ENCODE data around the gene KIAA1614. TPM values are rescaled to one million over a fixed set of nuclear protein-coding genes. Genes with fewer than 3 reads are reported as not detected.

The KIAA1614 gene
- total and polyA plus RNA-seq, 5 donors from 2014 or later: 0.02 to 0.20 (median 0.05) TPM; not detected in 2

DNA sequence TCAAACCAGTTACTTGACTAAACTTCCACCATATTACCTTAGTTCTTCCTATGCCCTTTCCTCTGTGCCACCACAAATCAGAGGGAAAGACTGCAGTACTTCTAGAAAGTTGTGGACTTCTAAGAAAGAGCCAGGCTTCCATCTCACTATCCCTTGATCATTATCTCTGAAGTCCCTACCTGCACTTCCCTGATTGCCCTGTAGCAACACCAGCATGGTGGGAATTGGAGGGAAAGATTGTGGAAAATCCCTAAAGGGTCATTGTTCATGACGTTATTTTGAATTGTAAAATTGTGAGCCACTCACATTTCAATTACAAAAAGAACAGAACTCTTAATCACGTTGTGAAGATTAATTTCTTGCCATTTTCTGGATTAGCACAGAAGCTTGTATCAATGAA, 23.4 kb upstream of the KIAA1614 start:
- Mint-ChIP-seq H3K27ac (no peak overlapping the region), H3K9me3 (no peaks in the 10 kb centered on the region), H3K27me3 (no peaks in the 10 kb centered on the region), H3K36me3 (peaks cover 11% of the 10 kb centered on the region), H3K4me1 (peaks cover 0 to 11% (median 3%) of the 10 kb centered on the region in 4 donors), H3K4me3 (no peak overlapping the region)
- H3K4me1 ChIP-seq (ENCODE audit: control insufficient read depth, insufficient read depth, low read length, poor library complexity, severe bottlenecking): no peaks in the 10 kb centered on the region
- H3K36me3 ChIP-seq (ENCODE audit: control insufficient read depth, insufficient read depth, low read length): peaks cover 9% of the 10 kb centered on the region
- H3K27ac ChIP-seq (ENCODE audit: insufficient read depth, low read length, poor library complexity, severe bottlenecking): no peak overlapping the region
- DNase-seq (no peak), ATAC-seq (ENCODE audit: low read depth in 2 of 2) (no peak)
- H3K4me3 ChIP-seq (ENCODE audit: low read depth, low read length): no peak overlapping the region
- no peaks in the 10 kb centered on the region for H3K9me3 ChIP-seq (ENCODE audit: control insufficient read depth in 2 of 2, low read length in 2 of 2)
- H3K27me3 ChIP-seq (ENCODE audit: control insufficient read depth, insufficient read depth, low read length): no peaks in the 10 kb centered on the region

DNA sequence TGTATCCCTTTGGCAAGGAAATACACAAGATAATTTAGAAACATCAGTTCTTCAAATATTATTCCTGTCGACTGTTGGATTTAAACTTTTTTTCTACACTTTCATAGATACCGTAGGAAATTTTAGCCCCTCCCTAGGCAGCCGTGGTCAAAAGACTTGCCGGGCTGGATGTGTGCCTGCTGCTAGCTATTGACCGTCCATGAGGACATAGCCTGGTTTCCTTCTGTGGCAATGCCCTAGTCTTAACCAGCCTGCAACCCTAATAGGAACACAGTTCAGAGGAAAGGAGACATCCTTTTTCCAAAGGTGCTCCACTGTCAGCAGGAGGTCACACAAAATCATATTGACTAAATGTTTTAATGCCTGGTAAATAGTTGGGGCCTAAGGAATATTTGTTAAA, 20.4 kb upstream of the KIAA1614 start:
- H3K36me3 Mint-ChIP-seq: no peaks in the 10 kb centered on the region
- no peaks in the 10 kb centered on the region for H3K36me3 ChIP-seq (ENCODE audit: control insufficient read depth, insufficient read depth, low read length)
- DNase-seq: no peak
- no peak overlapping the region for H3K27ac ChIP-seq (ENCODE audit: insufficient read depth, low read length, poor library complexity, severe bottlenecking)
- H3K4me3 ChIP-seq (ENCODE audit: low read depth, low read length): no peak overlapping the region
- H3K4me1 ChIP-seq (ENCODE audit: control insufficient read depth, insufficient read depth, low read length, poor library complexity, severe bottlenecking): no peaks in the 10 kb centered on the region
- ATAC-seq (ENCODE audit: low read depth in 2 of 2): no peak
- H3K9me3 Mint-ChIP-seq: no peaks in the 10 kb centered on the region
- H3K27me3 Mint-ChIP-seq: no peaks in the 10 kb centered on the region
- H3K27ac Mint-ChIP-seq: peak overlapping the region in 1 of 3 donors; percentile 9
- peaks cover 0 to 11% (median 3%) of the 10 kb centered on the region in 4 donors for H3K4me1 Mint-ChIP-seq
- no peaks in the 10 kb centered on the region for H3K9me3 ChIP-seq (ENCODE audit: control insufficient read depth in 2 of 2, low read length in 2 of 2)
- H3K4me3 Mint-ChIP-seq: no peak overlapping the region
- H3K27me3 ChIP-seq (ENCODE audit: control insufficient read depth, insufficient read depth, low read length): no peaks in the 10 kb centered on the region

DNA sequence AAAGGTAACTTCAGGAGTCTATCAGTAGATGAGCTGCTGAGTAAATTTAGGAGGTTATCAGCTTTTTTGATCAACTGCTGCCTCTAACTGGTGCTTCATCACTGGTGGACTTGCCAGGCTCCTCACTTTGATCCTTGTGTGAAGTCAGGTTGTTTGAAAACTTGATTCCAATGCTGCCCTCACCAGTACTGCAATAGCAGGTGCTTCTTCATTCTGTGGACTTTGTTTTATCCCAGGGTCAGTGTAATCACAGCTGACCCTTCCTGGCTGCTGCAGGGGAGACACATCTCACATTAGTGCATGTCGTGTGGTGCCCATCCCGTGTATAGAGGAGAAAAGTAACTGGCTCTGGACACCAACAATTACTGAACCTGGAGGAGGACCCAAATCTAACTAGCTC, 20.0 kb upstream of the KIAA1614 start:
- Mint-ChIP-seq H3K4me1 (peaks cover 0 to 11% (median 3%) of the 10 kb centered on the region in 4 donors), H3K36me3 (no peaks in the 10 kb centered on the region), H3K4me3 (no peak overlapping the region), H3K9me3 (no peaks in the 10 kb centered on the region), H3K27me3 (no peaks in the 10 kb centered on the region), H3K27ac (peak overlapping the region in 2 of 3 donors; percentile 9 to 24)
- H3K36me3 ChIP-seq (ENCODE audit: control insufficient read depth, insufficient read depth, low read length): no peaks in the 10 kb centered on the region
- no peak for ATAC-seq (ENCODE audit: low read depth in 2 of 2)
- H3K9me3 ChIP-seq (ENCODE audit: control insufficient read depth in 2 of 2, low read length in 2 of 2): no peaks in the 10 kb centered on the region
- H3K4me3 ChIP-seq (ENCODE audit: low read depth, low read length): no peak overlapping the region
- no peaks in the 10 kb centered on the region for H3K4me1 ChIP-seq (ENCODE audit: control insufficient read depth, insufficient read depth, low read length, poor library complexity, severe bottlenecking)
- DNase-seq: no peak
- no peaks in the 10 kb centered on the region for H3K27me3 ChIP-seq (ENCODE audit: control insufficient read depth, insufficient read depth, low read length)
- H3K27ac ChIP-seq (ENCODE audit: insufficient read depth, low read length, poor library complexity, severe bottlenecking): no peak overlapping the region

DNA sequence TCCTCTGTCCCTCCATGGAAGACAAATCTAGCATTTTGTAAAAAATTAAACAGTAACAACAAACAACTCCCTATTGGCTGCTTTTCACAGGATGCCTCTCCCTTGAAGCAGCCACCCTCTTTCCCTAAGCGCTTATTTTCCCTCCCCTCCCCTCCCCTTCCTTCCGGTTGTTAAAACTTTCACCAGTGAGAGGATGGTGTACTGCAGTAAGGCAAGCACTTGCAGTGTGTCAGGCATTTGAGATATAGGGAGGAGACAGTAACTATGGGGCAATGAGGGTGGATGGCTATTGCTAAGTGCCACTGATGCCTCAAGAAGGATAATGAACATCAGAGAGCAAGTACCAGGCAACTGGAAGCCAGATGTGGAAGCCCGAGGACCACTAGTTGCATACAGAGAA, 19.1 kb upstream of the KIAA1614 start:
- no peaks in the 10 kb centered on the region for H3K9me3 Mint-ChIP-seq
- H3K27ac Mint-ChIP-seq: peak overlapping the region in 1 of 3 donors; percentile 82
- H3K4me3 Mint-ChIP-seq: no peak overlapping the region
- H3K36me3 Mint-ChIP-seq: no peaks in the 10 kb centered on the region
- Histone ChIP-seq H3K27me3 (ENCODE audit: control insufficient read depth, insufficient read depth, low read length) (no peaks in the 10 kb centered on the region), H3K4me3 (ENCODE audit: low read depth, low read length) (no peak overlapping the region), H3K4me1 (ENCODE audit: control insufficient read depth, insufficient read depth, low read length, poor library complexity, severe bottlenecking) (no peaks in the 10 kb centered on the region), H3K27ac (ENCODE audit: insufficient read depth, low read length, poor library complexity, severe bottlenecking) (no peak overlapping the region), H3K9me3 (ENCODE audit: control insufficient read depth in 2 of 2, low read length in 2 of 2) (no peaks in the 10 kb centered on the region), H3K36me3 (ENCODE audit: control insufficient read depth, insufficient read depth, low read length) (no peaks in the 10 kb centered on the region)
- ATAC-seq (ENCODE audit: low read depth in 2 of 2) (no peak), DNase-seq (peak in 1 of 3 donors; percentile 28)
- H3K4me1 Mint-ChIP-seq: peaks cover 0 to 11% (median 3%) of the 10 kb centered on the region in 4 donors
- no peaks in the 10 kb centered on the region for H3K27me3 Mint-ChIP-seq

DNA sequence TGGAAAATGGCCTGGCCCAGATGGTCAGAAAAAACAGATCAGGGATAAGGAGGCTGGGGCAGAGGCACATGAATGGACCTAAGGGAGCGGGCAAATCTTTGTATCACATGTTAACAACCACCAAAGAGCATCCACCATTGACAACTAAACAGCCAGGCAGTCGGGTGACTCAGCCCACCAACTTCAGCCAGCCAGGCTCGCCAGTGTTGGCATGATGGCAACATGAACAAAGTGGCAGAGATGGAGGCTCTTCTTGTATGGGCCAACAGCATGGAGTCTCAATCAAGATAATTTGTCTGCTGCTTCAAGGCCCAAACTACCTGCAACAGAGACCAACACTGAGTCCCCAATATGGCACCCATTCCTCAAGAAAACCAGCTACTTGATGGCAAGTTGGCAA, 16.5 kb upstream of the KIAA1614 start:
- no peaks in the 10 kb centered on the region for H3K27me3 ChIP-seq (ENCODE audit: control insufficient read depth, insufficient read depth, low read length)
- Mint-ChIP-seq H3K4me3 (no peak overlapping the region), H3K4me1 (peaks cover 0 to 11% (median 3%) of the 10 kb centered on the region in 4 donors), H3K9me3 (peaks cover 0 to 3% (median 0%) of the 10 kb centered on the region in 7 donors), H3K36me3 (no peaks in the 10 kb centered on the region), H3K27me3 (peaks cover 1% of the 10 kb centered on the region), H3K27ac (no peak overlapping the region)
- H3K36me3 ChIP-seq (ENCODE audit: control insufficient read depth, insufficient read depth, low read length): no peaks in the 10 kb centered on the region
- H3K4me1 ChIP-seq (ENCODE audit: control insufficient read depth, insufficient read depth, low read length, poor library complexity, severe bottlenecking): no peaks in the 10 kb centered on the region
- H3K4me3 ChIP-seq (ENCODE audit: low read depth, low read length): no peak overlapping the region
- H3K27ac ChIP-seq (ENCODE audit: insufficient read depth, low read length, poor library complexity, severe bottlenecking): no peak overlapping the region
- H3K9me3 ChIP-seq (ENCODE audit: control insufficient read depth in 2 of 2, low read length in 2 of 2): no peaks in the 10 kb centered on the region
- DNase-seq (no peak), ATAC-seq (ENCODE audit: low read depth in 2 of 2) (no peak)

DNA sequence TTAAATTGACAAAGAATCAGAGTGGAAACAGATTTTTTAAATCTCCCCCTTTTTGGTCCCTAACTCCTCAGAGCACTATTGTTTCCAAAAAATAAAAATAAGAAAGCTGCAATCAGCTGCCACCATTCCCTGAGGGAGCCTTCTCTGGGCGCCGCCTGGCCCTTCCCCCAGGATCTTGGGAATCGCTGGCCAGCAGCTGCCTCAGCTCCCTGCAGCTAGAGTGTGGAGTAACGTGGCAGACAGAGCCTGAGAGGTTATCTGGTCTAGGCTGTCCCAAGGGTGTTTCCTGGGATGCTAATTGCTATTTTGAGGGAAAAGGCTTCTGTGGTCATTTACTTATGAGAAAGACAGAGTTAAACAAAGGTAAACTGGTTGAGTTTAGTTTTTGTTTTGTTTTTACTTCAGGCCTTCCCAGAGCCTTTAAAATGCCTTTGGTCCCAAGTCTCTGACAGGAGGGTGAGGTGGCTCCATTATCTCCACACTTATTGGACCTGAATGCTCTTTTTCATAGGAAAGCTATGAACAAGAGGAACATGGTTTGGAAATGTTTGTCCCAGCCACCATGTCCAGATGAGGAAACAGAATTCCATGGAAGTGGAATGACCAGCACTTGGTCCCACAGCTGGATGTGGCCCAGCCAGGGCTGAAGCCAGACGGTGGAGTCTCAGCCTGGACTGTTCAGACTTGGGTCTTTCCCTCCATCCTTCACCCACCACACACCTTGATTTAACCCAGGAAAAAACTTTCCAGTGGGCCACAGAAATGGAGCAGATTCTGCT, 14.1 kb upstream of the KIAA1614 start:
- ATAC-seq (ENCODE audit: low read depth in 2 of 2) (no peak), DNase-seq (no peak)
- Mint-ChIP-seq H3K4me3 (no peak overlapping the region), H3K36me3 (no peaks in the 10 kb centered on the region), H3K9me3 (peaks cover 0 to 5% (median 0%) of the 10 kb centered on the region in 7 donors), H3K4me1 (peaks cover 0 to 6% (median 2%) of the 10 kb centered on the region in 4 donors), H3K27ac (no peak overlapping the region), H3K27me3 (peaks cover 8% of the 10 kb centered on the region)
- Histone ChIP-seq H3K4me3 (ENCODE audit: low read depth, low read length) (no peak overlapping the region), H3K9me3 (ENCODE audit: control insufficient read depth in 2 of 2, low read length in 2 of 2) (no peaks in the 10 kb centered on the region), H3K27ac (ENCODE audit: insufficient read depth, low read length, poor library complexity, severe bottlenecking) (no peak overlapping the region), H3K27me3 (ENCODE audit: control insufficient read depth, insufficient read depth, low read length) (no peaks in the 10 kb centered on the region), H3K4me1 (ENCODE audit: control insufficient read depth, insufficient read depth, low read length, poor library complexity, severe bottlenecking) (no peaks in the 10 kb centered on the region), H3K36me3 (ENCODE audit: control insufficient read depth, insufficient read depth, low read length) (no peaks in the 10 kb centered on the region)

DNA sequence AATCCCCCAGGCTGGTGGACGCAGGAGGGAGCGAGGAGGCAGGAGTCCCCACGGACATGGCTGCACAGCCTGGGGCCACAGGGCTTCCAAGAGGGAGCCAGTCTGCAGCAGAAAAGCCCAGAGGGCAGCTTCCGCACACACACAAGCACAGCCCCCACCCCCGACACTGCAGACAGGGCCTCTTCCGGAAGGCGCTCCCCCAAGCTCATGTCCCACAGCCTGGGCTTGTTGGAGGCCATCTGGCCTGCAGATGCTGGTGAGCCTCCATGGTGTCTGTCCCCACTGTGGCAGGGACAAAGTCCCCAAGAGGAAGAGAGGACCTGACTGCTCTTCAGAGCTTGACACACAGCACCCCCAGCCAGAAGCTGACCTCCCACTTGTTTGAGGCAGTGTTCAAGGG, 13.4 kb upstream of the KIAA1614 start:
- Mint-ChIP-seq H3K9me3 (peaks cover 0 to 5% (median 0%) of the 10 kb centered on the region in 7 donors), H3K27me3 (peaks cover 8% of the 10 kb centered on the region), H3K4me1 (peaks cover 0 to under 1% (median 0%) of the 10 kb centered on the region in 4 donors), H3K4me3 (no peak overlapping the region), H3K27ac (no peak overlapping the region), H3K36me3 (no peaks in the 10 kb centered on the region)
- Histone ChIP-seq H3K27ac (ENCODE audit: insufficient read depth, low read length, poor library complexity, severe bottlenecking) (no peak overlapping the region), H3K27me3 (ENCODE audit: control insufficient read depth, insufficient read depth, low read length) (no peaks in the 10 kb centered on the region), H3K9me3 (ENCODE audit: control insufficient read depth in 2 of 2, low read length in 2 of 2) (no peaks in the 10 kb centered on the region), H3K4me1 (ENCODE audit: control insufficient read depth, insufficient read depth, low read length, poor library complexity, severe bottlenecking) (no peaks in the 10 kb centered on the region), H3K36me3 (ENCODE audit: control insufficient read depth, insufficient read depth, low read length) (no peaks in the 10 kb centered on the region), H3K4me3 (ENCODE audit: low read depth, low read length) (no peak overlapping the region)
- DNase-seq (no peak), ATAC-seq (ENCODE audit: low read depth in 2 of 2) (peak in 1 of 2 donors; percentile 22)

Data from CD4-positive, CD25-positive, alpha-beta regulatory T cell (primary cell).